ENCODE results near the gene GLRA1. TPM values are rescaled to one million over a fixed set of nuclear protein-coding genes. Genes with fewer than 3 reads are reported as not detected.

The GLRA1 gene
- total and polyA plus RNA-seq, 4 donors, result not detected

- H3K4me1 ChIP-seq (ENCODE audit: control insufficient read depth in 4 of 4, insufficient read depth in 4 of 4, low read length in 3 of 4), result no peaks in the 10 kb centered on the region
- H3K9ac ChIP-seq (ENCODE audit: low read depth in 1 of 2, low read length in 2 of 2), result no peak overlapping the region
- no peak overlapping the region for H3K27ac ChIP-seq (ENCODE audit: low read depth in 1 of 2, low read length in 2 of 2)
- H3K27me3 ChIP-seq (ENCODE audit: control insufficient read depth in 4 of 4, insufficient read depth in 4 of 4, low read length in 3 of 4), result no peaks in the 10 kb centered on the region
- DNase-seq (ENCODE audit: low spot score), result no peak
- 92% methylated on average over 5 of the region's 5 CpGs for WGBS
- H3K9me3 ChIP-seq (ENCODE audit: control insufficient read depth in 4 of 4, low read length in 3 of 4), result no peaks in the 10 kb centered on the region
- no peak for TF ChIP-seq RXRA (IDR thresholded peaks at IDR 0.05)
- no peak for TF ChIP-seq EGR1 (IDR thresholded peaks at IDR 0.05; ENCODE audit: low read depth in 2 of 2)
- TF ChIP-seq YY1 (IDR thresholded peaks at IDR 0.05), result no peak
- no peak for TF ChIP-seq SP1 (IDR thresholded peaks at IDR 0.05)
- no peaks in the 10 kb centered on the region for H3K36me3 ChIP-seq (ENCODE audit: control insufficient read depth in 4 of 4, insufficient read depth in 3 of 4, low read depth in 1 of 4, low read length in 3 of 4)
- H3K4me3 ChIP-seq (ENCODE audit: low read depth in 1 of 3, low read length in 3 of 3), result no peak overlapping the region
Measured at GRCh38 chr5:151856861-151857260, 67.8 kb downstream of the GLRA1 start.

- TF ChIP-seq REST (IDR thresholded peaks at IDR 0.05) (no peak), NR2F2 (IDR thresholded peaks at IDR 0.05) (no peak), HNF4A (conservative IDR thresholded peaks at IDR 0.05) (no peak), FOXA1 (IDR thresholded peaks at IDR 0.05) (no peak), RXRA (IDR thresholded peaks at IDR 0.05) (no peak), ATF3 (IDR thresholded peaks at IDR 0.05) (no peak), MAX (IDR thresholded peaks at IDR 0.05) (no peak), SP1 (IDR thresholded peaks at IDR 0.05) (no peak), HNF4G (IDR thresholded peaks at IDR 0.05) (no peak), CTCF (IDR thresholded peaks at IDR 0.05; ENCODE audit: low read depth, low read length, missing input control) (no peak), YY1 (IDR thresholded peaks at IDR 0.05) (no peak), EGR1 (IDR thresholded peaks at IDR 0.05; ENCODE audit: low read depth in 2 of 2) (no peak)
- Histone ChIP-seq H3K9me3 (ENCODE audit: control insufficient read depth in 4 of 4, low read length in 3 of 4) (no peaks in the 10 kb centered on the region), H3K4me1 (ENCODE audit: control insufficient read depth in 4 of 4, insufficient read depth in 4 of 4, low read length in 3 of 4) (no peaks in the 10 kb centered on the region), H3K9ac (ENCODE audit: low read depth in 1 of 2, low read length in 2 of 2) (no peak overlapping the region), H3K4me3 (ENCODE audit: low read depth in 1 of 3, low read length in 3 of 3) (no peak overlapping the region), H3K27ac (ENCODE audit: low read depth in 1 of 2, low read length in 2 of 2) (no peak overlapping the region), H3K36me3 (ENCODE audit: control insufficient read depth in 4 of 4, insufficient read depth in 3 of 4, low read depth in 1 of 4, low read length in 3 of 4) (no peaks in the 10 kb centered on the region), H3K27me3 (ENCODE audit: control insufficient read depth in 4 of 4, insufficient read depth in 4 of 4, low read length in 3 of 4) (no peaks in the 10 kb centered on the region)
- no peak for DNase-seq (ENCODE audit: low spot score)
- 88% methylated on average over 4 of the region's 4 CpGs for WGBS
Measured at GRCh38 chr5:151855701-151856100, 69.0 kb downstream of the GLRA1 start.

GRCh38 chr5:151847871-151848270 lies 76.8 kb downstream of the GLRA1 start:
- 29% methylated on average over 1 of the region's 1 CpG for WGBS
- Histone ChIP-seq H3K36me3 (ENCODE audit: control insufficient read depth in 4 of 4, insufficient read depth in 3 of 4, low read depth in 1 of 4, low read length in 3 of 4) (no peaks in the 10 kb centered on the region), H3K27me3 (ENCODE audit: control insufficient read depth in 4 of 4, insufficient read depth in 4 of 4, low read length in 3 of 4) (no peaks in the 10 kb centered on the region), H3K4me1 (ENCODE audit: control insufficient read depth in 4 of 4, insufficient read depth in 4 of 4, low read length in 3 of 4) (no peaks in the 10 kb centered on the region), H3K4me3 (ENCODE audit: low read depth in 1 of 3, low read length in 3 of 3) (no peak overlapping the region), H3K9me3 (ENCODE audit: control insufficient read depth in 4 of 4, low read length in 3 of 4) (peaks cover 0 to 3% (median 0%) of the 10 kb centered on the region in 4 donors), H3K9ac (ENCODE audit: low read depth in 1 of 2, low read length in 2 of 2) (no peak overlapping the region), H3K27ac (ENCODE audit: low read depth in 1 of 2, low read length in 2 of 2) (no peak overlapping the region)
- no peak for TF ChIP-seq HNF4G (IDR thresholded peaks at IDR 0.05)
- no peak for TF ChIP-seq FOXA2 (IDR thresholded peaks at IDR 0.05)
- no peak for TF ChIP-seq EGR1 (IDR thresholded peaks at IDR 0.05; ENCODE audit: low read depth in 2 of 2)
- DNase-seq (ENCODE audit: low spot score), result no peak

All from liver (tissue), 9 donors.